Tibial artery (tissue), 4 donors: ENCODE data around the gene YTHDC1.

ENCODE experiments used
- DNase-seq, 2 donors: peaks; one replicate each; pipeline ENCODE4 v3.0.0-alpha.2; 2019
- H3K27ac ChIP-seq, 2 donors: fragments of 200-600 bp; sonication (generic) in 1 of 2; 1 replicate in 1 of 2; 2 replicates in 1 of 2; pipeline ENCODE4 v1.5.1; 2018 to 2019; ENCODE audit warnings: mild to moderate bottlenecking in 1 of 2
- H3K27me3 ChIP-seq, 2 donors: fragments of 200-600 bp; sonication (generic) in 1 of 2; one replicate each; pipeline versions ENCODE4 v1.5.1 to v1.6.0; 2016 to 2019
- H3K36me3 ChIP-seq, 3 donors: fragments of 200-600 bp; sonication (generic) in 2 of 3; one replicate each; pipeline ENCODE4 v1.5.1; 2016 to 2019; ENCODE audit warnings: mild to moderate bottlenecking in 2 of 3
- H3K4me1 ChIP-seq, 4 donors: fragments of 200-600 bp; sonication (generic) in 2 of 4; 1 replicate in 3 of 4; 2 replicates in 1 of 4; pipeline ENCODE4 v1.5.1; 2016 to 2019
- H3K4me3 ChIP-seq, 2 donors: fragments of 200-600 bp; sonication (generic) in 1 of 2; 1 replicate in 1 of 2; 2 replicates in 1 of 2; pipeline ENCODE4 v1.5.1; 2018 to 2019; ENCODE audit warnings: mild to moderate bottlenecking in 2 of 2
- H3K9me3 ChIP-seq, 3 donors: fragments of 200-600 bp; sonication (generic) in 1 of 3; one replicate each; pipeline ENCODE4 v1.5.1; 2016 to 2019
- intact Hi-C: fragments of 100-400 bp; cut with DNase I; formaldehyde crosslinking; loops from one replicate; pipeline ENCODE4 v1.15.0; 2023; ENCODE audit warnings: low total_unique reads
- TF ChIP-seq, protein P1 (sequence below), 2 experiments: fragments of 200-600 bp in 1 of 2; fragments of 450-650 bp in 1 of 2; IDR thresholded peaks; one replicate each; pipeline ENCODE4 v1.5.1; 2017 to 2019; ENCODE audit warnings: antibody characterized with exemption in 2 of 2, mild to moderate bottlenecking in 1 of 2, moderate library complexity in 1 of 2

Gene YTHDC1

GRCh38 chr4:68336530-68336929, 13.4 kb downstream of the YTHDC1 start:
- Histone ChIP-seq H3K9me3 (no peaks in the 10 kb centered on the region), H3K36me3 (peaks cover 21 to 53% (median 25%) of the 10 kb centered on the region in 3 donors), H3K4me3 (no peak overlapping the region), H3K27ac (no peak overlapping the region), H3K27me3 (no peaks in the 10 kb centered on the region), H3K4me1 (peaks cover 0 to 50% (median 15%) of the 10 kb centered on the region in 4 donors)
- no peak for DNase-seq
- intact Hi-C loops = no loop called here
- TF ChIP-seq, protein P1, sequence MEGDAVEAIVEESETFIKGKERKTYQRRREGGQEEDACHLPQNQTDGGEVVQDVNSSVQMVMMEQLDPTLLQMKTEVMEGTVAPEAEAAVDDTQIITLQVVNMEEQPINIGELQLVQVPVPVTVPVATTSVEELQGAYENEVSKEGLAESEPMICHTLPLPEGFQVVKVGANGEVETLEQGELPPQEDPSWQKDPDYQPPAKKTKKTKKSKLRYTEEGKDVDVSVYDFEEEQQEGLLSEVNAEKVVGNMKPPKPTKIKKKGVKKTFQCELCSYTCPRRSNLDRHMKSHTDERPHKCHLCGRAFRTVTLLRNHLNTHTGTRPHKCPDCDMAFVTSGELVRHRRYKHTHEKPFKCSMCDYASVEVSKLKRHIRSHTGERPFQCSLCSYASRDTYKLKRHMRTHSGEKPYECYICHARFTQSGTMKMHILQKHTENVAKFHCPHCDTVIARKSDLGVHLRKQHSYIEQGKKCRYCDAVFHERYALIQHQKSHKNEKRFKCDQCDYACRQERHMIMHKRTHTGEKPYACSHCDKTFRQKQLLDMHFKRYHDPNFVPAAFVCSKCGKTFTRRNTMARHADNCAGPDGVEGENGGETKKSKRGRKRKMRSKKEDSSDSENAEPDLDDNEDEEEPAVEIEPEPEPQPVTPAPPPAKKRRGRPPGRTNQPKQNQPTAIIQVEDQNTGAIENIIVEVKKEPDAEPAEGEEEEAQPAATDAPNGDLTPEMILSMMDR (IDR thresholded peaks at IDR 0.05) = no peak

DNA sequence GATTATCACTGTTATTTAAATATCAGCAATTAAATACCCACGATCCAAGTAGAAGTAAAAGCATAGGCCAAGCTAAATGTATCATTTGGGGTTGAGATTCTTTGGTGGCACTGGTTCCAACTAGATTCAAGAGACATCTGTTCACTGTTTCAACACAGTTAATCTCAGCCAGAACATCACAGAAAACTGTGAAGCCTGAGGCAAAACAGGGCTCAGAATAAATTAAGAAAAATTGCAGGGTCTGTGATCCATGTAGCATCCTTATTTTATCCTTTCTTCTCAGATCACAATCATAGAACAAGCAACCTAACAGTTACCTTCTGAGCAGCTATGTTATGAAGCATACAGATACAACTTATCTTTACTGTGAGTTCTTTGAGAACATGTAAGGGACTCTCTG, 23.7 kb downstream of the YTHDC1 start:
- no peaks in the 10 kb centered on the region for H3K27me3 ChIP-seq
- H3K9me3 ChIP-seq = no peaks in the 10 kb centered on the region
- no peak overlapping the region for H3K27ac ChIP-seq
- peaks cover 0 to 3% (median 0%) of the 10 kb centered on the region in 4 donors for H3K4me1 ChIP-seq
- intact Hi-C loops = no loop called here
- H3K4me3 ChIP-seq = no peak overlapping the region
- H3K36me3 ChIP-seq = peaks cover 58 to 80% (median 64%) of the 10 kb centered on the region in 3 donors
- DNase-seq = no peak
- TF ChIP-seq, protein P1 (IDR thresholded peaks at IDR 0.05) = no peak

- TF ChIP-seq, protein P1 (IDR thresholded peaks at IDR 0.05) = no peak
- Histone ChIP-seq H3K36me3 (peaks cover 54 to 76% (median 58%) of the 10 kb centered on the region in 3 donors), H3K4me1 (peaks cover 0 to 3% (median 0%) of the 10 kb centered on the region in 4 donors), H3K27ac (no peak overlapping the region), H3K9me3 (no peaks in the 10 kb centered on the region), H3K4me3 (no peak overlapping the region), H3K27me3 (no peaks in the 10 kb centered on the region)
- intact Hi-C loops = no loop called here
- no peak for DNase-seq
Measured at GRCh38 chr4:68324519-68325262, 25.2 kb downstream of the YTHDC1 start.

DNA sequence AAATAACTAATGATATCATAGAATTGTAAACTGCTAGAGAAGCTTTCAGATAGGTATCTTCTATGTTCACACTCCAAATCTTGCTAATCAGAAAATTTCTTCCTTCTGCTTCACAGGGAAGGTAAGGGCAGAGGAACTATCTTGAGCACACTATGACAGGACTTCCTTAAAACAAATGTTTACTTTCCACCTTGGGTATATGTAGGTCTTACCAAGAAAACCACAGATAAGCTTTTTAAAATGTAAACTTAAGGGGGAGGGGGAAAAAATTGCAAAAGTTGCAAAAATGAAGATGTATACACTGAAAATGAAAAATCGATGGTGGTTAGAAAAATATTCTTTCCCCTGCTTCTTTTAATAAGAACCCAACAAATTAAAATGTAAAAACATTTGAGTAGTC, 30.9 kb downstream of the YTHDC1 start:
- no peaks in the 10 kb centered on the region for H3K9me3 ChIP-seq
- intact Hi-C loops = no loop called here
- TF ChIP-seq, protein P1 (IDR thresholded peaks at IDR 0.05) = no peak

DNA sequence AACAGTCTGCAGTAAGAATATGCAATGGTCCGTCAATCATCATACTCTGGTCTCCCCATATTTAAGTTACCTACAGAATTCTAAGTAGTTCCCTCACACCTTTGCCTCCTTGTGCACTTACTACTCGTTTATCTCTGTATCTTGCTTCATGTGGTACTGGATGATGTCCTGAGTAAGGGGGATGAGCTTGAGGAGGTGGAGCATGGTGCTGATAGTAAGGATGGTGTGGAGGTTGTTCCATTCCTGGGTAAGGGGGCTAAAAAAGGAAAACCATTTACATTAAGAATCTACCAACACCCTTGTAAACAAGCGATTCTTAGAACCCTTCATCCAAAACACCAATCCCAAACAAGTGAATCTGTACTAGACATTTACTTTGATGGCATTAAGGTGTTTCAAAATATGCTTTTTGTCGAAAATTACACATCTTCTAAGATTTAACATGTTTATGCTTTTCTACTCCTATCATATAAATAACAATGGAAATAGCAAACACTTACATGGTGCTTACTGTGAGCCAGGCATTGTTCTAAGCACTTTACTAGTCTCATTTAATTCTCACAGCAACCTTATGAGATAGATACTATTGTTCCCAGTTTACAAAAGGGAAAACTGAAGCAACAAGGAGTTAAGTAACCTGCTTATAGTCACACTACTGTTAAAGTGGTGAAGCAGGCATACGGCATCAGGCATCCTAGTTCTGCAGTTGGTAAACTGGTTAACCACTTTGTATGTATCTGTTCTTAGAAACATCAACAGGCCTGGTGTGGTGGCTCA, 33.5 kb downstream of the YTHDC1 start:
- H3K27ac ChIP-seq = no peak overlapping the region

More for the DNA sequence above, 30.9 kb downstream of the YTHDC1 start:
- H3K4me3 ChIP-seq = no peak overlapping the region
- DNase-seq = no peak
- no peak overlapping the region for H3K27ac ChIP-seq
- no peaks in the 10 kb centered on the region for H3K4me1 ChIP-seq
- peaks cover 84 to 96% (median 87%) of the 10 kb centered on the region in 3 donors for H3K36me3 ChIP-seq
- no peaks in the 10 kb centered on the region for H3K27me3 ChIP-seq

More for the DNA sequence above, 33.5 kb downstream of the YTHDC1 start:
- Histone ChIP-seq H3K9me3 (no peaks in the 10 kb centered on the region), H3K4me1 (no peaks in the 10 kb centered on the region), H3K36me3 (peaks cover 87 to 95% (median 92%) of the 10 kb centered on the region in 3 donors), H3K27me3 (no peaks in the 10 kb centered on the region), H3K4me3 (no peak overlapping the region)
- intact Hi-C loops = no loop called here
- DNase-seq = no peak
- TF ChIP-seq, protein P1 (IDR thresholded peaks at IDR 0.05) = no peak
